Stimulated activated CD8-positive, alpha-beta memory T cell treated with anti-CD3 and anti-CD28 coated beads, Interleukin-12 subunit alpha, Interleukin-12 subunit beta, amount 100 ng/mL, for 24 hours (primary cell): ENCODE data around the gene GALNT10.
A peak's percentile ranks its signal among the peaks of the same experiment; 100 is the strongest.

Experiments
- DNase-seq: peaks from one replicate; pipeline ENCODE4 v3.0.0-alpha.2; 2020; ENCODE audit errors: extremely low read depth

GALNT10 gene

GRCh38 chr5:154380263-154380662 lies 189.7 kb downstream of the GALNT10 start:
- no peak for DNase-seq

- DNase-seq: no peak
Observed at GRCh38 chr5:154384480-154385235, 194.1 kb downstream of the GALNT10 start.

GRCh38 chr5:154385236-154385512 lies 194.6 kb downstream of the GALNT10 start:
- DNase-seq: no peak

GRCh38 chr5:154386952-154387629 lies 196.6 kb downstream of the GALNT10 start:
- no peak for DNase-seq

- DNase-seq: no peak
Observed at GRCh38 chr5:154388842-154389241, 198.3 kb downstream of the GALNT10 start.

- no peak for DNase-seq
Observed at GRCh38 chr5:154390096-154390495, 199.6 kb downstream of the GALNT10 start.

GRCh38 chr5:154390746-154391359 lies 200.3 kb downstream of the GALNT10 start:
- DNase-seq: no peak

- DNase-seq: no peak
Observed at GRCh38 chr5:154391788-154392187, 201.3 kb downstream of the GALNT10 start.

GRCh38 chr5:154393850-154394249 lies 203.3 kb downstream of the GALNT10 start:
- DNase-seq: no peak

GRCh38 chr5:154394307-154394706 lies 203.8 kb downstream of the GALNT10 start:
- no peak for DNase-seq

GRCh38 chr5:154395407-154396106 lies 205.0 kb downstream of the GALNT10 start:
- no peak for DNase-seq

- no peak for DNase-seq
Observed at GRCh38 chr5:154396128-154396527, 205.6 kb downstream of the GALNT10 start.

- no peak for DNase-seq
Observed at GRCh38 chr5:154397652-154398406, 207.3 kb downstream of the GALNT10 start.

GRCh38 chr5:154400678-154401077 lies 210.1 kb downstream of the GALNT10 start:
- no peak for DNase-seq

- DNase-seq: no peak
Observed at GRCh38 chr5:154401355-154401754, 210.8 kb downstream of the GALNT10 start.

- no peak for DNase-seq
Observed at GRCh38 chr5:154401931-154402330, 211.4 kb downstream of the GALNT10 start.

- DNase-seq: no peak
Observed at GRCh38 chr5:154402611-154403010, 212.1 kb downstream of the GALNT10 start.

GRCh38 chr5:154403234-154403633 lies 212.7 kb downstream of the GALNT10 start:
- no peak for DNase-seq

- DNase-seq: no peak
Observed at GRCh38 chr5:154403776-154404387, 213.3 kb downstream of the GALNT10 start.

GRCh38 chr5:154405078-154405792 lies 214.7 kb downstream of the GALNT10 start:
- DNase-seq: peak; percentile 31

- DNase-seq: no peak
Observed at GRCh38 chr5:154406231-154406630, 215.7 kb downstream of the GALNT10 start.
